ENCODE data around the gene SLU7. TPM values are rescaled to one million over a fixed set of nuclear protein-coding genes. Genes with fewer than 3 reads are reported as not detected.
"Not testable (repeated sequence)": the region's sequence is repeated elsewhere in the genome, so short reads cannot be mapped to it uniquely, and the experiment has no call there.

Gene SLU7
- polyA plus RNA-seq, 1 donor = 40.5 TPM

DNA sequence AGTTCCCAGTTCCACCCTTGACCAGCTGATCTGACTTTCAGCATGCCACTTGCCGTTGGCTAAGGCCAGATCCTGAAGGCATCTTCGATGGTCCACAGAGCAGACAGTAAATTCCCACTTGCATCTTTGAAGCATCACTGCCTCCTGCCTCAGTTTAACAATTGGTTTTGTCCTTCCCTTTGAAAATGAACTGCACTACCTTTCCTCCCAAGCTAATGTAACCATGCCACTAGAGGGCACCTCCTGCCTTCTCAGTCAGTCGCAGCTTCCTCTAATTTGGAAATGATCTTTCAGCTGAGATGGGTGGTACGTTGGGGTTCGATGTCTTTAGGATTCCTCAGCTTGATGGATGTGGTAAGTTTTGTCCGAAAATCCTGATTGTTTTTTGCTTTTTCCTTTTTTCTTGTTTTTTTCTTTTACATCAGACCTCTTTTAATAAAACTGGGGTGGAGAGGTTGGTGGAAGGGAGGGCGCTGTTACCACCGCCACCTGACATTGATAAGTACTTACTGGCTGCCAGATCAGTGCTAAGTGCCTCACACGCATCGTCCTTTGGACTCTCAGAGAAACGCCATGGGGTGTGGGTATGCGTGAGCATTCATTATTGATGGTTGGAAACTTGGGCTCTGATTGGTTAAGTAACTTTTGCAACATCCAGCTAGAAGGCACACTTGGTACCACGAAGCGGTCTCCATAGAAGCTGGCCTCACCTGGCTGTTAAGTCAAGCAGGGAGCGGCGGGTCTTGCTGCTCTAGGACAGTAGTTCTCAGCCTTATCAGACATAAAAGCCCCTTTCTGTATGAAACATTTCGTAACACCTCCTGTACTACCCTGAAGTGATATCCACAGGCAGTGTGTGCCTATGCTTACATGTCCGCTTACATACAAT is 19.7 kb upstream of the SLU7 start:
- DNase-seq = peak; percentile 71 to 89
- 0% methylated on average over 1 of the region's 18 CpGs for WGBS (ENCODE audit: insufficient coverage, low lambda C conversion rate)
- H3K27ac ChIP-seq (ENCODE audit: low read length) = peak overlapping the region; percentile 78

GRCh38 chr5:160437271-160437670 is 18.4 kb upstream of the SLU7 start:
- DNase-seq = no peak
- H3K4me1 ChIP-seq (ENCODE audit: control insufficient read depth, insufficient read depth, low read length) = peaks cover 9% of the 10 kb centered on the region
- H3K27ac ChIP-seq (ENCODE audit: low read length) = no peak overlapping the region
- H3K27me3 ChIP-seq (ENCODE audit: control insufficient read depth, insufficient read depth, low read length) = no peaks in the 10 kb centered on the region
- no peaks in the 10 kb centered on the region for H3K9me3 ChIP-seq (ENCODE audit: control insufficient read depth, low read depth, low read length)
- no peak overlapping the region for H3K4me3 ChIP-seq (ENCODE audit: low read length)
- H3K36me3 ChIP-seq (ENCODE audit: control insufficient read depth, insufficient read depth, low read length) = no peaks in the 10 kb centered on the region

More for the DNA sequence above, 19.7 kb upstream of the SLU7 start:
- peak overlapping the region; percentile 36 for H3K4me3 ChIP-seq (ENCODE audit: low read length)
- no peaks in the 10 kb centered on the region for H3K36me3 ChIP-seq (ENCODE audit: control insufficient read depth, insufficient read depth, low read length)
- H3K27me3 ChIP-seq (ENCODE audit: control insufficient read depth, insufficient read depth, low read length) = no peaks in the 10 kb centered on the region
- H3K4me1 ChIP-seq (ENCODE audit: control insufficient read depth, insufficient read depth, low read length) = peaks cover 5% of the 10 kb centered on the region
- no peaks in the 10 kb centered on the region for H3K9me3 ChIP-seq (ENCODE audit: control insufficient read depth, low read depth, low read length)

GRCh38 chr5:160436661-160437060 is 17.8 kb upstream of the SLU7 start:
- WGBS (ENCODE audit: insufficient coverage, low lambda C conversion rate) = 50% methylated on average over 1 of the region's 6 CpGs
- DNase-seq; H3K27ac ChIP-seq (ENCODE audit: low read length); H3K36me3 ChIP-seq (ENCODE audit: control insufficient read depth, insufficient read depth, low read length); H3K27me3 ChIP-seq (ENCODE audit: control insufficient read depth, insufficient read depth, low read length); H3K4me3 ChIP-seq (ENCODE audit: low read length); H3K9me3 ChIP-seq (ENCODE audit: control insufficient read depth, low read depth, low read length); H3K4me1 ChIP-seq (ENCODE audit: control insufficient read depth, insufficient read depth, low read length): not testable (repeated sequence)

DNA sequence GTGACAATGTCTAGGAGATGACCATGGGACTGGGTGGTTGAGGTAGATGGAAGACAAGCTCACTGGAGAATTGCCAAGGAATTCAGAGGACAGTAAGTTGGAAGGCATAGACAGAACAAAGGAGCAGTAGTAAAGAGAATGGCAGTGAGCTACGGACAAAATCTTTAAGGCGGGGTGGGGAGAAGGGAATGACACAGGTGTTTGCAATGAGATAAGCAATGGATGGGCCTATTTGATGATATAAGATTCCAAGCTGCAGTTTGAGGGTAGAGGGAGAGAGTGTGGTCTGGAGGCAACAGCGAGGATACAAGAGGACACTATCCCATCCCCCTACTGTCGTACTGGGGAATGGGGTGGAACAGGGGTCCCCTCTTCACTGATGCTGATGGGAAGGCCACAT is 17.1 kb upstream of the SLU7 start:
- peaks cover 9% of the 10 kb centered on the region for H3K4me1 ChIP-seq (ENCODE audit: control insufficient read depth, insufficient read depth, low read length)
- H3K9me3 ChIP-seq (ENCODE audit: control insufficient read depth, low read depth, low read length) = no peaks in the 10 kb centered on the region
- no peak overlapping the region for H3K27ac ChIP-seq (ENCODE audit: low read length)
- 86% methylated on average over 1 of the region's 4 CpGs for WGBS (ENCODE audit: insufficient coverage, low lambda C conversion rate)
- H3K36me3 ChIP-seq (ENCODE audit: control insufficient read depth, insufficient read depth, low read length) = no peaks in the 10 kb centered on the region
- H3K27me3 ChIP-seq (ENCODE audit: control insufficient read depth, insufficient read depth, low read length) = no peaks in the 10 kb centered on the region
- no peak overlapping the region for H3K4me3 ChIP-seq (ENCODE audit: low read length)
- no peak for DNase-seq

- no peak for DNase-seq
- 100% methylated on average over 1 of the region's 1 CpG for WGBS (ENCODE audit: insufficient coverage, low lambda C conversion rate)
- Histone ChIP-seq H3K9me3 (ENCODE audit: control insufficient read depth, low read depth, low read length) (no peaks in the 10 kb centered on the region), H3K4me3 (ENCODE audit: low read length) (no peak overlapping the region), H3K4me1 (ENCODE audit: control insufficient read depth, insufficient read depth, low read length) (peaks cover 9% of the 10 kb centered on the region), H3K36me3 (ENCODE audit: control insufficient read depth, insufficient read depth, low read length) (no peaks in the 10 kb centered on the region), H3K27ac (ENCODE audit: low read length) (no peak overlapping the region), H3K27me3 (ENCODE audit: control insufficient read depth, insufficient read depth, low read length) (no peaks in the 10 kb centered on the region)
These were observed 16.7 kb upstream of the SLU7 start for GRCh38 chr5:160435532-160435931.

GRCh38 chr5:160434022-160434531 is 15.2 kb upstream of the SLU7 start:
- no peak overlapping the region for H3K27ac ChIP-seq (ENCODE audit: low read length)
- H3K36me3 ChIP-seq (ENCODE audit: control insufficient read depth, insufficient read depth, low read length) = no peaks in the 10 kb centered on the region
- H3K4me1 ChIP-seq (ENCODE audit: control insufficient read depth, insufficient read depth, low read length) = peaks cover 9% of the 10 kb centered on the region
- no peaks in the 10 kb centered on the region for H3K9me3 ChIP-seq (ENCODE audit: control insufficient read depth, low read depth, low read length)
- no peaks in the 10 kb centered on the region for H3K27me3 ChIP-seq (ENCODE audit: control insufficient read depth, insufficient read depth, low read length)
- peak; percentile 40 to 56 for DNase-seq
- WGBS (ENCODE audit: insufficient coverage, low lambda C conversion rate) = 61% methylated on average over 2 of the region's 9 CpGs
- no peak overlapping the region for H3K4me3 ChIP-seq (ENCODE audit: low read length)

- DNase-seq = no peak
- no peak overlapping the region for H3K4me3 ChIP-seq (ENCODE audit: low read length)
These were observed 13.9 kb upstream of the SLU7 start for GRCh38 chr5:160432787-160433186.

DNA sequence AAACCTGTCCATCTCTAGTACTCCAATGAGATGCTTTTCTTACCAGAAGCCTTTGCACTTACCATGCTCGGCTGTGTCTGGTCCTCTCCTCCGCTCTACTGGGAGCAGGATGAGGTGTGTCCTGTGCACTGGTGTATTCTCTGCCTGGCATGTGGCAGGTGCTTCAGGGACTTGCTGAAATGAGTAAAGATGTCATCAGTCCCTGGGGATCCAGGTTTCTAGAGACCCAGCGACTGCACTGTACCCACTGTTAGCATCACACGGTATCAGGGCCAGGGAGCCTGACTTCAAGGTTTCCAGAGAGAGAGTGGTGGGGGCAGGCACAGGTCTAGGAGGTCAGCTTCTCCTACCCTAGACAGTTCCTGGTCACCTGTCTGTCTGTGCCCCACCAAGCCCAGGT is 13.3 kb upstream of the SLU7 start:
- Histone ChIP-seq H3K27me3 (ENCODE audit: control insufficient read depth, insufficient read depth, low read length) (no peaks in the 10 kb centered on the region), H3K36me3 (ENCODE audit: control insufficient read depth, insufficient read depth, low read length) (peaks cover 2% of the 10 kb centered on the region)

More at GRCh38 chr5:160432787-160433186, 13.9 kb upstream of the SLU7 start:
- H3K4me1 ChIP-seq (ENCODE audit: control insufficient read depth, insufficient read depth, low read length) = peaks cover 6% of the 10 kb centered on the region
- H3K9me3 ChIP-seq (ENCODE audit: control insufficient read depth, low read depth, low read length) = no peaks in the 10 kb centered on the region
- no peaks in the 10 kb centered on the region for H3K27me3 ChIP-seq (ENCODE audit: control insufficient read depth, insufficient read depth, low read length)
- no peaks in the 10 kb centered on the region for H3K36me3 ChIP-seq (ENCODE audit: control insufficient read depth, insufficient read depth, low read length)
- no CpG with 5 or more reads among the region's 7 CpGs for WGBS (ENCODE audit: insufficient coverage, low lambda C conversion rate)
- no peak overlapping the region for H3K27ac ChIP-seq (ENCODE audit: low read length)

DNA sequence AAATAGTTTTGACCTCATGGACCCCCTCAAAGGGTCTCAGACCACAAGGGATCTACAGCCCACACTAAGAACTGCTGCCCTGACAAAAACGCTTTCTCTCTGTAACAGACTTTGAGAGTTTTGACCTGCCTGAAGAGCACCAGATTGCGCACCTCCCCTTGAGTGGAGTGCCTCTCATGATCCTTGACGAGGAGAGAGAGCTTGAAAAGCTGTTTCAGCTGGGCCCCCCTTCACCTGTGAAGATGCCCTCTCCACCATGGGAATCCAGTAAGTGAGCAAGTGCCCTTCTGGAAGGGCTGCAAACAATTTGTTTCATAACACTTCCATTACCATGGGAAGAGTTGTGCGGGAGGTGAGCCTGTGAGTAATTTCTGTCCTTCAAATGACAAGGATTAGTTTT is 8.7 kb upstream of the SLU7 start:
- H3K36me3 ChIP-seq (ENCODE audit: control insufficient read depth, insufficient read depth, low read length) = peaks cover 2% of the 10 kb centered on the region
- peaks cover 1% of the 10 kb centered on the region for H3K4me1 ChIP-seq (ENCODE audit: control insufficient read depth, insufficient read depth, low read length)
- no peak overlapping the region for H3K4me3 ChIP-seq (ENCODE audit: low read length)
- no peak for DNase-seq
- H3K27me3 ChIP-seq (ENCODE audit: control insufficient read depth, insufficient read depth, low read length) = no peaks in the 10 kb centered on the region
- H3K27ac ChIP-seq (ENCODE audit: low read length) = no peak overlapping the region
- H3K9me3 ChIP-seq (ENCODE audit: control insufficient read depth, low read depth, low read length) = no peaks in the 10 kb centered on the region
- no CpG with 5 or more reads among the region's 4 CpGs for WGBS (ENCODE audit: insufficient coverage, low lambda C conversion rate)

More for the DNA sequence above, 13.3 kb upstream of the SLU7 start:
- peaks cover 6% of the 10 kb centered on the region for H3K4me1 ChIP-seq (ENCODE audit: control insufficient read depth, insufficient read depth, low read length)
- H3K4me3 ChIP-seq (ENCODE audit: low read length) = no peak overlapping the region
- no peaks in the 10 kb centered on the region for H3K9me3 ChIP-seq (ENCODE audit: control insufficient read depth, low read depth, low read length)
- no CpG with 5 or more reads among the region's 4 CpGs for WGBS (ENCODE audit: insufficient coverage, low lambda C conversion rate)
- DNase-seq = no peak
- no peak overlapping the region for H3K27ac ChIP-seq (ENCODE audit: low read length)

- DNase-seq = peak in 1 of 2 donors; percentile 30
- Histone ChIP-seq H3K27ac (ENCODE audit: low read length) (no peak overlapping the region), H3K4me1 (ENCODE audit: control insufficient read depth, insufficient read depth, low read length) (peaks cover 2% of the 10 kb centered on the region), H3K9me3 (ENCODE audit: control insufficient read depth, low read depth, low read length) (no peaks in the 10 kb centered on the region), H3K36me3 (ENCODE audit: control insufficient read depth, insufficient read depth, low read length) (peaks cover 2% of the 10 kb centered on the region), H3K27me3 (ENCODE audit: control insufficient read depth, insufficient read depth, low read length) (no peaks in the 10 kb centered on the region), H3K4me3 (ENCODE audit: low read length) (no peak overlapping the region)
- WGBS (ENCODE audit: insufficient coverage, low lambda C conversion rate) = no CpG with 5 or more reads among the region's 2 CpGs
These were observed 4.2 kb upstream of the SLU7 start for GRCh38 chr5:160423099-160423498.

Measured in large intestine (tissue), 3 donors.